GM23338 (cell line): ENCODE results near the gene ZNF385C. TPM values are rescaled to one million over a fixed set of nuclear protein-coding genes. Genes with fewer than 3 reads are reported as not detected.
A peak's percentile ranks its signal among the peaks of the same experiment; 100 is the strongest.

Experiments
- ATAC-seq: fragments of 200-7000 bp; cut with Tn5 transposase; 3 replicates; pipeline ENCODE4 v1.9.1; 2020
- DNase-seq: peaks from one replicate; pipeline ENCODE4 v3.0.0-alpha.2; 2015; ENCODE audit warnings: low spot score
- H2AFZ ChIP-seq: fragments of 200-600 bp; sonication (generic); 2 replicates; pipeline ENCODE4 v1.8.0; 2016; ENCODE audit warnings: antibody characterized with exemption, mild to moderate bottlenecking, moderate library complexity
- H3F3A ChIP-seq: fragments of 200-600 bp; sonication (generic); replicated peaks from 2 replicates; pipeline ENCODE4 v1.8.0; 2017; ENCODE audit warnings: antibody characterized with exemption, mixed run types, low read depth
- H3K27ac ChIP-seq: fragments of 200-600 bp; sonication (generic); 2 replicates; pipeline ENCODE4 v1.6.1; 2016; ENCODE audit warnings: low read depth
- H3K27me3 ChIP-seq: fragments of 200-600 bp; sonication (generic); 2 replicates; pipeline ENCODE4 v1.8.0; 2016; ENCODE audit warnings: mild to moderate bottlenecking, mixed run types, moderate library complexity; ENCODE audit not compliant: insufficient read depth
- H3K36me3 ChIP-seq: fragments of 200-600 bp; sonication (generic); 2 replicates; pipeline ENCODE4 v1.8.0; 2016; ENCODE audit warnings: mild to moderate bottlenecking; ENCODE audit not compliant: insufficient read depth
- H3K4me1 ChIP-seq: fragments of 200-600 bp; sonication (generic); 2 replicates; pipeline ENCODE4 v1.8.0; 2016; ENCODE audit warnings: mild to moderate bottlenecking, moderate library complexity; ENCODE audit not compliant: insufficient read depth
- H3K4me2 ChIP-seq: fragments of 200-600 bp; sonication (generic); 2 replicates; pipeline ENCODE4 v1.7.1; 2017; ENCODE audit warnings: mixed run types
- H3K4me3 ChIP-seq: fragments of 200-600 bp; sonication (generic); 2 replicates; pipeline ENCODE4 v1.6.1; 2016; ENCODE audit warnings: mixed run types
- H3K79me2 ChIP-seq: fragments of 200-600 bp; sonication (generic); replicated peaks from 2 replicates; pipeline ENCODE4 v1.8.0; 2017; ENCODE audit warnings: mild to moderate bottlenecking; ENCODE audit not compliant: insufficient read depth
- H3K9me2 ChIP-seq: fragments of 200-600 bp; sonication (generic); 2 replicates; pipeline ENCODE4 v1.8.0; 2017; ENCODE audit not compliant: insufficient read depth
- H4K20me1 ChIP-seq: fragments of 200-600 bp; sonication (generic); replicated peaks from 2 replicates; pipeline ENCODE4 v1.8.0; 2017; ENCODE audit warnings: mild to moderate bottlenecking; ENCODE audit not compliant: insufficient read depth
- H3K27ac Mint-ChIP-seq: 2 replicates; pipeline ENCODE4 v1.8.0; 2020; ENCODE audit warnings: inconsistent platforms, mild to moderate bottlenecking, moderate library complexity, mixed read lengths
- H3K27me3 Mint-ChIP-seq: 3 replicates; pipeline ENCODE4 v1.8.0; 2022; ENCODE audit warnings: low read depth, mild to moderate bottlenecking, moderate library complexity, mixed read lengths, inconsistent platforms; ENCODE audit not compliant: insufficient read depth, poor library complexity
- H3K36me3 Mint-ChIP-seq: 3 replicates; pipeline ENCODE4 v1.8.0; 2021; ENCODE audit warnings: low read depth, mild to moderate bottlenecking, inconsistent platforms, moderate library complexity, mixed read lengths
- H3K4me1 Mint-ChIP-seq: 3 replicates; pipeline ENCODE4 v1.8.0; 2020; ENCODE audit warnings: mild to moderate bottlenecking, inconsistent platforms, mixed read lengths
- H3K4me3 Mint-ChIP-seq: 3 replicates; pipeline ENCODE4 v1.8.0; 2021; ENCODE audit warnings: moderate library complexity, mild to moderate bottlenecking, inconsistent platforms, mixed read lengths
- H3K9me3 Mint-ChIP-seq: 3 replicates; pipeline ENCODE4 v1.8.0; 2020; ENCODE audit warnings: moderate library complexity, mild to moderate bottlenecking, inconsistent platforms, mixed read lengths
- CREB1 ChIP-seq: fragments of 250-450 bp; sonication (Bioruptor Pico); IDR thresholded peaks from 2 replicates; pipeline ENCODE4 v1.5.0; 2020; ENCODE audit warnings: low read depth, mild to moderate bottlenecking, moderate library complexity
- CTCF ChIP-seq, 2 experiments: fragments of 200-600 bp in 1 of 2; sonication (generic) in 1 of 2; conservative IDR thresholded peaks; 2 replicates each; pipeline versions ENCODE4 v1.5.1 to v1.6.1; 2016 to 2017; ENCODE audit warnings: antibody characterized with exemption in 2 of 2, low read depth in 2 of 2, mild to moderate bottlenecking in 2 of 2, moderate library complexity in 1 of 2
- EZH2 ChIP-seq: fragments of 200-600 bp; sonication (generic); IDR thresholded peaks from one replicate; pipeline ENCODE4 v1.8.0; 2017; ENCODE audit warnings: antibody characterized with exemption, mild to moderate bottlenecking, low read depth; ENCODE audit not compliant: unreplicated experiment
- EZH2phosphoT487 ChIP-seq: fragments of 200-600 bp; sonication (generic); IDR thresholded peaks from one replicate; pipeline ENCODE4 v1.8.1; 2018; ENCODE audit warnings: antibody characterized with exemption; ENCODE audit not compliant: unreplicated experiment
- JUNB ChIP-seq: IDR thresholded peaks from one replicate; pipeline ENCODE4 v1.6.1; 2016; ENCODE audit warnings: antibody characterized with exemption; ENCODE audit not compliant: unreplicated experiment
- NANOG ChIP-seq: IDR thresholded peaks from 2 replicates; pipeline ENCODE4 v1.6.1; 2016; ENCODE audit warnings: antibody characterized with exemption, borderline replicate concordance
- POLR2AphosphoS5 ChIP-seq: IDR thresholded peaks from 2 replicates; pipeline ENCODE4 v1.6.1; 2016; ENCODE audit warnings: antibody characterized with exemption, low read depth
- REST ChIP-seq: IDR thresholded peaks from one replicate; pipeline ENCODE4 v1.6.1; 2018; ENCODE audit warnings: antibody characterized with exemption; ENCODE audit not compliant: unreplicated experiment
- STAT1 ChIP-seq: IDR thresholded peaks from one replicate; pipeline ENCODE4 v1.6.1; 2016; ENCODE audit warnings: antibody characterized with exemption; ENCODE audit not compliant: unreplicated experiment
- ZNF114 ChIP-seq: fragments of 250-450 bp; sonication (Bioruptor Pico); IDR thresholded peaks from 2 replicates; pipeline ENCODE4 v1.5.0; 2020; ENCODE audit warnings: mild to moderate bottlenecking, moderate library complexity
- ZNF331 ChIP-seq: fragments of 250-450 bp; sonication (Bioruptor Pico); IDR thresholded peaks from 2 replicates; pipeline ENCODE4 v1.5.0; 2020; ENCODE audit warnings: low read depth, mild to moderate bottlenecking, moderate library complexity
- polyA plus RNA-seq: library from polyadenylated mRNA; unstranded; fragments of >200 nt; fragmentation: Nextera tagmentation; extraction: Ambion mirVana; gene quantifications from 2 replicates; pipeline ENCODE4 v1.2.1, GENCODE V29; 2016
- total RNA-seq: library from RNA; depleted of rRNA; stranded (reverse); fragments of >200 nt; shearing (Covaris generic); gene quantifications from 2 replicates; pipeline ENCODE4 v1.2.3, GENCODE V29; 2014

Gene ZNF385C
- total and polyA plus RNA-seq, 2 experiments from 2014 or later, result 1.9 to 3.1 TPM

GRCh38 chr17:42055496-42055895, 42.8 kb downstream of the ZNF385C start:
- no peaks in the 10 kb centered on the region for H3K79me2 ChIP-seq
- H3K4me1 ChIP-seq, result peaks cover 30% of the 10 kb centered on the region
- no peak overlapping the region for H3K27ac ChIP-seq
- H2AFZ ChIP-seq, result no peak overlapping the region
- H3K9me3 Mint-ChIP-seq, result no peaks in the 10 kb centered on the region
- TF ChIP-seq JUNB, result no peak
- no peak for TF ChIP-seq POLR2AphosphoS5
- no peak for TF ChIP-seq EZH2phosphoT487
- TF ChIP-seq CTCF (conservative IDR thresholded peaks at IDR 0.05; ENCODE audit: low read depth in 2 of 2), result no peak
- TF ChIP-seq NANOG, result no peak
- TF ChIP-seq STAT1, result no peak
- H3K27ac Mint-ChIP-seq, result no peak overlapping the region; the same call in 1 of the 2 replicates
- H3K36me3 Mint-ChIP-seq, result no peaks in the 10 kb centered on the region; the same call in 2 of the 3 replicates
- H3K36me3 ChIP-seq, result no peaks in the 10 kb centered on the region
- ATAC-seq (no peak), DNase-seq (no peak)
- no peaks in the 10 kb centered on the region for H3K27me3 ChIP-seq
- peak overlapping the region; percentile 31; the same call in 2 of the 3 replicates for H3K4me3 Mint-ChIP-seq
- 0 out of 2 replicates have a peak overlapping the region, but pooled peaks have one; percentile 51 for H3K4me2 ChIP-seq
- H3K4me3 ChIP-seq, result no peak overlapping the region
- 0 out of 2 replicates have a peak, but pooled peaks cover 3% of the 10 kb centered on the region for H3F3A ChIP-seq
- H3K9me2 ChIP-seq, result no peaks in the 10 kb centered on the region
- H3K27me3 Mint-ChIP-seq, result peaks cover 28% of the 10 kb centered on the region
- H4K20me1 ChIP-seq, result no peaks in the 10 kb centered on the region
- peaks cover 52% of the 10 kb centered on the region for H3K4me1 Mint-ChIP-seq

- ATAC-seq (peak; percentile 18), DNase-seq (no peak)
- H3K4me3 ChIP-seq, result no peak overlapping the region
- Mint-ChIP-seq H3K36me3 (no peaks in the 10 kb centered on the region), H3K27ac (no peak overlapping the region), H3K4me1 (peaks cover 52% of the 10 kb centered on the region), H3K4me3 (peak overlapping the region; percentile 31; the same call in 2 of the 3 replicates), H3K27me3 (peaks cover 28% of the 10 kb centered on the region), H3K9me3 (no peaks in the 10 kb centered on the region)
- H3K79me2 ChIP-seq, result no peaks in the 10 kb centered on the region
- H3F3A ChIP-seq, result 0 out of 2 replicates have a peak, but pooled peaks cover 3% of the 10 kb centered on the region
- H3K4me2 ChIP-seq, result 0 out of 2 replicates have a peak overlapping the region, but pooled peaks have one; percentile 51
- H3K9me2 ChIP-seq, result no peaks in the 10 kb centered on the region
- no peak overlapping the region for H2AFZ ChIP-seq
- no peaks in the 10 kb centered on the region for H4K20me1 ChIP-seq
- H3K27ac ChIP-seq, result no peak overlapping the region
- H3K4me1 ChIP-seq, result peaks cover 30% of the 10 kb centered on the region
- H3K27me3 ChIP-seq, result no peaks in the 10 kb centered on the region
- H3K36me3 ChIP-seq, result no peaks in the 10 kb centered on the region
- no peak for TF ChIP-seq ZNF331 (CRISPR knock-in tag)
- TF ChIP-seq EZH2, result no peak
- no peak for TF ChIP-seq CREB1 (CRISPR knock-in tag)
- no peak for TF ChIP-seq CTCF (conservative IDR thresholded peaks at IDR 0.05; ENCODE audit: low read depth in 2 of 2)
- no peak for TF ChIP-seq JUNB
- TF ChIP-seq EZH2phosphoT487, result no peak
- TF ChIP-seq REST, result no peak
- no peak for TF ChIP-seq STAT1
- TF ChIP-seq ZNF114 (CRISPR knock-in tag), result no peak
These were observed 43.2 kb downstream of the ZNF385C start for GRCh38 chr17:42055027-42055426.
